Smooth muscle cell (in vitro differentiated cells): Measurements from ENCODE around the gene THAP7. TPM values are rescaled to one million over a fixed set of nuclear protein-coding genes. Genes with fewer than 3 reads are reported as not detected.

Experiments used
- DNase-seq: peaks from one replicate; lab custom pipeline; 2025; ENCODE audit not compliant: unreplicated experiment; lab: John Stamatoyannopoulos, UW
- H2AFZ ChIP-seq: fragments of 200-600 bp; sonication (generic); 2 replicates; pipeline ENCODE4 v1.6.0; 2016; ENCODE audit warnings: antibody characterized with exemption, low read depth, mild to moderate bottlenecking
- H3F3A ChIP-seq: fragments of 200-600 bp; sonication (generic); 2 replicates; pipeline ENCODE4 v1.6.0; 2017; ENCODE audit warnings: antibody characterized with exemption, low read depth
- H3K27ac ChIP-seq: fragments of 200-600 bp; sonication (generic); 2 replicates; pipeline ENCODE4 v1.5.1; 2016; ENCODE audit warnings: low read depth, mild to moderate bottlenecking
- H3K27me3 ChIP-seq: fragments of 200-600 bp; sonication (generic); 2 replicates; pipeline ENCODE4 v1.6.1; 2016; ENCODE audit warnings: low read depth, mild to moderate bottlenecking
- H3K36me3 ChIP-seq: fragments of 200-600 bp; sonication (generic); 2 replicates; pipeline ENCODE4 v1.5.1; 2016; ENCODE audit warnings: low read depth
- H3K4me1 ChIP-seq: fragments of 200-600 bp; sonication (generic); 2 replicates; pipeline ENCODE4 v1.5.1; 2016; ENCODE audit warnings: low read depth
- H3K4me2 ChIP-seq: fragments of 200-600 bp; sonication (generic); 2 replicates; pipeline ENCODE4 v1.6.0; 2016; ENCODE audit warnings: mild to moderate bottlenecking
- H3K4me3 ChIP-seq: fragments of 200-600 bp; sonication (generic); 2 replicates; pipeline ENCODE4 v1.5.1; 2016; ENCODE audit warnings: mild to moderate bottlenecking
- H3K79me2 ChIP-seq: fragments of 200-600 bp; sonication (generic); 2 replicates; pipeline ENCODE4 v1.6.0; 2016; ENCODE audit warnings: low read depth, mild to moderate bottlenecking
- H3K9ac ChIP-seq: fragments of 200-600 bp; sonication (generic); 2 replicates; pipeline ENCODE4 v1.6.0; 2016; ENCODE audit warnings: low read depth
- H3K9me3 ChIP-seq: fragments of 200-600 bp; sonication (generic); replicated peaks from 2 replicates; pipeline ENCODE4 v1.5.1; 2016; ENCODE audit warnings: low read depth
- H4K20me1 ChIP-seq: fragments of 200-600 bp; sonication (generic); 2 replicates; pipeline ENCODE4 v1.6.0; 2016; ENCODE audit warnings: low read depth
- WGBS: methylation state at CpG from one replicate; pipeline ENCODE4 v1.1.7; 2016; ENCODE audit warnings: low lambda C conversion rate; 5-methylcytosine and 5-hydroxymethylcytosine counted together
- polyA plus RNA-seq: library from polyadenylated mRNA; unstranded; fragments of >200 nt; fragmentation: Nextera tagmentation; extraction: Ambion mirVana; gene quantifications from 2 replicates; pipeline ENCODE4 v1.2.1, GENCODE V29; 2016
- total RNA-seq: library from RNA; depleted of rRNA; stranded (reverse); fragments of >200 nt; gene quantifications from 2 replicates; pipeline ENCODE4 v1.2.3, GENCODE V29; 2014
- TF ChIP-seq, protein P1 (sequence below): fragments of 200-600 bp; sonication (generic); IDR thresholded peaks from 2 replicates; pipeline ENCODE4 v1.5.1; 2017; ENCODE audit warnings: borderline replicate concordance, mild to moderate bottlenecking, antibody characterized with exemption; ENCODE audit not compliant: insufficient read depth, poor library complexity, severe bottlenecking

THAP7 gene
- total and polyA plus RNA-seq, 2 experiments from 2014 or later = 26.8 to 28.0 TPM

DNA sequence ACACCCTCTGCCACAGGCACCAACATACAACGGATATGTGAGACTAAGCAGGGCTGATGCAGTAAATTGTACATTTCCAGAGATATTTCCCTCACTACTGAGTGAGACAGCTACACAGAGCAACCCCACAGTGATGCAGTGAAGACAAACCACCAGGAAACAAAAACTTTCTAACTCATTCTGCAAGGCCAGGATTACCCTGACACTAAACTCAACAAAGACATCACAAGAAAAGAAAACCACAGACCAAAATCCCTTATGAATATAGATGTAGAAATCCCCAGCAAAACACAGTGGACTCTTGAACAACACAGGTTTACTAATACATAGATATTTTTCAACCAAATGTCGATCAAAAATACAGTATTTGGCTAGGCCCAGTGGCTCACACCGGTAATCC, 32.0 kb upstream of the THAP7 start:
- 84% methylated on average over 3 of the region's 3 CpGs for WGBS
- no peak for DNase-seq
- no peaks in the 10 kb centered on the region for H4K20me1 ChIP-seq
- no peak overlapping the region for H3K4me3 ChIP-seq
- H3K4me1 ChIP-seq = peaks cover 3% of the 10 kb centered on the region
- TF ChIP-seq, protein P1, sequence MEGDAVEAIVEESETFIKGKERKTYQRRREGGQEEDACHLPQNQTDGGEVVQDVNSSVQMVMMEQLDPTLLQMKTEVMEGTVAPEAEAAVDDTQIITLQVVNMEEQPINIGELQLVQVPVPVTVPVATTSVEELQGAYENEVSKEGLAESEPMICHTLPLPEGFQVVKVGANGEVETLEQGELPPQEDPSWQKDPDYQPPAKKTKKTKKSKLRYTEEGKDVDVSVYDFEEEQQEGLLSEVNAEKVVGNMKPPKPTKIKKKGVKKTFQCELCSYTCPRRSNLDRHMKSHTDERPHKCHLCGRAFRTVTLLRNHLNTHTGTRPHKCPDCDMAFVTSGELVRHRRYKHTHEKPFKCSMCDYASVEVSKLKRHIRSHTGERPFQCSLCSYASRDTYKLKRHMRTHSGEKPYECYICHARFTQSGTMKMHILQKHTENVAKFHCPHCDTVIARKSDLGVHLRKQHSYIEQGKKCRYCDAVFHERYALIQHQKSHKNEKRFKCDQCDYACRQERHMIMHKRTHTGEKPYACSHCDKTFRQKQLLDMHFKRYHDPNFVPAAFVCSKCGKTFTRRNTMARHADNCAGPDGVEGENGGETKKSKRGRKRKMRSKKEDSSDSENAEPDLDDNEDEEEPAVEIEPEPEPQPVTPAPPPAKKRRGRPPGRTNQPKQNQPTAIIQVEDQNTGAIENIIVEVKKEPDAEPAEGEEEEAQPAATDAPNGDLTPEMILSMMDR = no peak
- H3K9me3 ChIP-seq = no peaks in the 10 kb centered on the region
- no peak overlapping the region for H2AFZ ChIP-seq
- no peak overlapping the region for H3K9ac ChIP-seq
- H3K36me3 ChIP-seq = no peaks in the 10 kb centered on the region
- no peak overlapping the region for H3K4me2 ChIP-seq
- H3F3A ChIP-seq = peaks cover 13% of the 10 kb centered on the region
- H3K27me3 ChIP-seq = peaks cover 17% of the 10 kb centered on the region
- H3K27ac ChIP-seq = no peak overlapping the region
- no peaks in the 10 kb centered on the region for H3K79me2 ChIP-seq

DNA sequence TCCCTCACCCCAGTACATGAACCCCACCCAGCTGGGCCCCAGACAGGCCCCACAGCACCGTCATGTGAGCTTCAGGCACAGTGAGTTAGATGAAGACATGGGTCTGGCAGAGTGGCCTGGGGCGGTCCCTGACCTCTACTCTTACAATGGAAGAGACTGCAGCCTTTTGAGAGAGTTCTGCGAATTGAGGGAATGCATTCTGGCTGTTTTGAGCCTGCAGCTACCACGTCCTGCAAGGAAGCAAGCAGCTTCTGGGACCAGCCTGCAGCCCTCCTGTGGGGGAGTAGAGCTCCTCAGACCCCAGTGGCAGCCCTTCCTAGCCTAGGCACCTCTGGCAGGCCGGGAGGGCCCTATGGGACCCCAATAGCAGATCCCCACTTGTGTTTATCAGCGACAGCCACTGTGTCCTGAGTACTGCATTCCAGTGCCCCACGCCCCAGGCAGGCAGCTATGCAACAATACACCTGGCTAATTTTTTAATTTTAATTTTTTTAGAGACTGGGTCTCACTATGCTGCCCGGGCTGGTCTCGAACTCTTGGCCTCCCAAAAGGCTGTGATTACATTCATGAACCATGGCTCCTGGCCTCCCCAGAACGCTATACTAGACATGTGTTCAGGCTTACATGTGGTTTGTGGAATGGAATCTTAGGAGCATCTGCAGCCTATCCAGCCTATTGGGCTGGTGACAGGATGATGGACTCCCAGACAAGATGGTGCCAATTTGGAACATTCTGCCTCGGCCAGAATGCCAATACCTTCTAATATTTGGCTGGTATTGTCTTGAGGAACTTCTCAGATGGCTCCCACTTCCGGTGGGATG, 31.2 kb upstream of the THAP7 start:
- Histone ChIP-seq H3K4me2 (peak overlapping the region; percentile 81), H3K79me2 (no peaks in the 10 kb centered on the region), H3K27me3 (peaks cover 17% of the 10 kb centered on the region), H3F3A (peaks cover 13% of the 10 kb centered on the region), H3K36me3 (no peaks in the 10 kb centered on the region), H2AFZ (peak overlapping the region; percentile 2), H3K4me3 (peak overlapping the region; percentile 12), H3K9ac (no peak overlapping the region), H3K9me3 (no peaks in the 10 kb centered on the region), H3K27ac (no peak overlapping the region), H4K20me1 (no peaks in the 10 kb centered on the region), H3K4me1 (peaks cover 3% of the 10 kb centered on the region)
- TF ChIP-seq, protein P1 = no peak
- no peak for DNase-seq
- WGBS = 69% methylated on average over 12 of the region's 12 CpGs

GRCh38 chr22:21032037-21032867, 30.3 kb upstream of the THAP7 start, which contains the start of gene SLC7A4:
TSS of gene SLC7A4 (minus strand) at chr22:21032561. CDS start at chr22:21031812, 749 bp downstream.
- H3K4me1 ChIP-seq = peaks cover 3% of the 10 kb centered on the region
- peaks cover 9% of the 10 kb centered on the region for H3F3A ChIP-seq
- H3K27me3 ChIP-seq = peaks cover 17% of the 10 kb centered on the region
- H4K20me1 ChIP-seq = no peaks in the 10 kb centered on the region
- H3K4me2 ChIP-seq = peak within 1 kb of the TSS; percentile 81
- H3K9ac ChIP-seq = no peak within 1 kb of the TSS
- no peaks in the 10 kb centered on the region for H3K36me3 ChIP-seq
- TF ChIP-seq, protein P1 = no peak
- H3K4me3 ChIP-seq = peak within 1 kb of the TSS; percentile 12
- H3K9me3 ChIP-seq = no peaks in the 10 kb centered on the region
- WGBS = 13% methylated on average over 54 of the region's 59 CpGs
- H3K27ac ChIP-seq = no peak within 1 kb of the TSS
- H3K79me2 ChIP-seq = no peaks in the 10 kb centered on the region
- DNase-seq = no peak
- H2AFZ ChIP-seq = peak within 1 kb of the TSS; percentile 2
